Karpas-422 (cell line): ENCODE results near the gene FURIN. TPM values are rescaled to one million over a fixed set of nuclear protein-coding genes. Genes with fewer than 3 reads are reported as not detected.

Experiments used
- DNase-seq: peaks from one replicate; pipeline ENCODE4 v3.0.0-alpha.2; 2015
- H2AFZ ChIP-seq: fragments of 200-600 bp; sonication (generic); 2 replicates; pipeline ENCODE4 v1.6.1; 2014; ENCODE audit warnings: antibody characterized with exemption, low read length, mixed read lengths
- H3K27ac ChIP-seq: fragments of 200-600 bp; sonication (generic); 2 replicates; pipeline ENCODE4 v1.5.1; 2014; ENCODE audit warnings: mild to moderate bottlenecking, low read length, moderate library complexity
- H3K27me3 ChIP-seq: fragments of 200-600 bp; sonication (generic); 2 replicates; pipeline ENCODE4 v1.6.1; 2014; ENCODE audit warnings: low read length, mixed read lengths
- H3K36me3 ChIP-seq: fragments of 200-600 bp; sonication (generic); 2 replicates; pipeline ENCODE4 v1.6.1; 2014; ENCODE audit warnings: low read length, mixed read lengths; ENCODE audit not compliant: insufficient read depth
- H3K4me1 ChIP-seq: fragments of 200-600 bp; sonication (generic); 2 replicates; pipeline ENCODE4 v1.6.1; 2014; ENCODE audit warnings: mild to moderate bottlenecking, low read length, mixed read lengths
- H3K4me2 ChIP-seq: fragments of 200-600 bp; sonication (generic); 2 replicates; pipeline ENCODE4 v1.6.1; 2014; ENCODE audit warnings: low read length, low read depth, mild to moderate bottlenecking; ENCODE audit not compliant: poor library complexity, severe bottlenecking
- H3K4me3 ChIP-seq: fragments of 200-600 bp; sonication (generic); 2 replicates; pipeline ENCODE4 v1.5.1; 2014; ENCODE audit warnings: mild to moderate bottlenecking, antibody characterized with exemption, low read length, mixed read lengths
- H3K79me2 ChIP-seq: fragments of 200-600 bp; sonication (generic); 2 replicates; pipeline ENCODE4 v1.6.1; 2014; ENCODE audit warnings: mild to moderate bottlenecking, low read length, mixed read lengths
- H3K9ac ChIP-seq: fragments of 200-600 bp; sonication (generic); 2 replicates; pipeline ENCODE4 v1.6.0; 2014; ENCODE audit warnings: low read length
- H3K9me2 ChIP-seq: fragments of 200-600 bp; sonication (generic), shearing (Covaris generic); replicated peaks from 2 replicates; pipeline ENCODE4 v1.6.0; 2014; ENCODE audit warnings: mild to moderate bottlenecking, low read length, moderate library complexity; ENCODE audit not compliant: insufficient read depth
- H3K9me3 ChIP-seq: fragments of 300-700, 200-600 bp; sonication (generic); 2 replicates; pipeline ENCODE4 v1.6.1; 2014; ENCODE audit warnings: low read length, mixed read lengths
- H4K20me1 ChIP-seq: fragments of 200-600 bp; sonication (generic); 2 replicates; pipeline ENCODE4 v1.6.1; 2014; ENCODE audit warnings: mild to moderate bottlenecking, antibody characterized with exemption, low read length, low read depth; ENCODE audit not compliant: insufficient read depth
- total RNA-seq: library from RNA; depleted of rRNA; stranded (reverse); fragments of >200 nt; shearing (Covaris generic); gene quantifications from 2 replicates; pipeline ENCODE4 v1.2.3, GENCODE V29; 2014; ENCODE audit warnings: low replicate concordance

The FURIN gene
- total RNA-seq, 1 experiment from 2014 or later, result 30.4 TPM

- no peak overlapping the region for H2AFZ ChIP-seq
Observed at GRCh38 chr15:90851114-90851513, 17.3 kb upstream of the FURIN start.

GRCh38 chr15:90851940-90852339 lies 16.4 kb upstream of the FURIN start:
- H3K27ac ChIP-seq, result peak overlapping the region; percentile 63
- no peak overlapping the region; the same call in 1 of the 2 replicates for H3K4me3 ChIP-seq
- H3K9ac ChIP-seq, result peak overlapping the region; percentile 44; the same call in 1 of the 2 replicates
- H3K79me2 ChIP-seq, result no peaks in the 10 kb centered on the region
- H3K9me3 ChIP-seq, result no peaks in the 10 kb centered on the region
- no peak overlapping the region for H2AFZ ChIP-seq
- H4K20me1 ChIP-seq, result no peaks in the 10 kb centered on the region
- peak overlapping the region; percentile 40 for H3K4me2 ChIP-seq
- H3K4me1 ChIP-seq, result peaks cover 48% of the 10 kb centered on the region
- H3K9me2 ChIP-seq, result no peaks in the 10 kb centered on the region
- peaks cover 12% of the 10 kb centered on the region; the same call in 1 of the 2 replicates for H3K36me3 ChIP-seq
- no peak for DNase-seq
- H3K27me3 ChIP-seq, result no peaks in the 10 kb centered on the region

More at GRCh38 chr15:90851114-90851513, 17.3 kb upstream of the FURIN start:
- no peak overlapping the region for H3K4me2 ChIP-seq
- no peak overlapping the region for H3K9ac ChIP-seq
- no peaks in the 10 kb centered on the region for H4K20me1 ChIP-seq
- no peak overlapping the region; the same call in 1 of the 2 replicates for H3K27ac ChIP-seq
- no peak overlapping the region for H3K4me3 ChIP-seq
- H3K79me2 ChIP-seq, result no peaks in the 10 kb centered on the region
- no peak for DNase-seq
- no peaks in the 10 kb centered on the region for H3K9me2 ChIP-seq
- H3K27me3 ChIP-seq, result no peaks in the 10 kb centered on the region
- no peaks in the 10 kb centered on the region for H3K9me3 ChIP-seq
- peaks cover 39% of the 10 kb centered on the region for H3K4me1 ChIP-seq
- H3K36me3 ChIP-seq, result peaks cover 12% of the 10 kb centered on the region; the same call in 1 of the 2 replicates

GRCh38 chr15:90855139-90855538 lies 13.2 kb upstream of the FURIN start:
- Histone ChIP-seq H3K9ac (no peak overlapping the region), H3K27ac (no peak overlapping the region), H4K20me1 (no peaks in the 10 kb centered on the region), H3K9me2 (no peaks in the 10 kb centered on the region), H3K27me3 (no peaks in the 10 kb centered on the region), H2AFZ (no peak overlapping the region), H3K4me3 (no peak overlapping the region), H3K36me3 (peaks cover 5% of the 10 kb centered on the region; the same call in 1 of the 2 replicates), H3K79me2 (no peaks in the 10 kb centered on the region), H3K4me2 (no peak overlapping the region), H3K9me3 (no peaks in the 10 kb centered on the region), H3K4me1 (peaks cover 54% of the 10 kb centered on the region)
- DNase-seq, result no peak

- no peaks in the 10 kb centered on the region for H3K36me3 ChIP-seq
- no peaks in the 10 kb centered on the region for H3K9me2 ChIP-seq
- H3K4me2 ChIP-seq, result no peak overlapping the region
- H3K9me3 ChIP-seq, result no peaks in the 10 kb centered on the region
- H3K4me3 ChIP-seq, result no peak overlapping the region
- H3K9ac ChIP-seq, result no peak overlapping the region
- H3K27me3 ChIP-seq, result no peaks in the 10 kb centered on the region
- H3K27ac ChIP-seq, result no peak overlapping the region
- H4K20me1 ChIP-seq, result no peaks in the 10 kb centered on the region
- no peaks in the 10 kb centered on the region for H3K79me2 ChIP-seq
- no peak overlapping the region for H2AFZ ChIP-seq
- DNase-seq, result no peak
- H3K4me1 ChIP-seq, result peaks cover 40% of the 10 kb centered on the region
Observed at GRCh38 chr15:90857337-90857736, 11.1 kb upstream of the FURIN start.

- Histone ChIP-seq H3K9me2 (no peaks in the 10 kb centered on the region), H3K79me2 (no peaks in the 10 kb centered on the region), H2AFZ (no peak overlapping the region), H3K4me2 (no peak overlapping the region), H3K36me3 (no peaks in the 10 kb centered on the region), H4K20me1 (no peaks in the 10 kb centered on the region), H3K27me3 (no peaks in the 10 kb centered on the region), H3K27ac (no peak overlapping the region), H3K4me3 (no peak overlapping the region), H3K9ac (no peak overlapping the region), H3K4me1 (peaks cover 40% of the 10 kb centered on the region), H3K9me3 (no peaks in the 10 kb centered on the region)
- DNase-seq, result no peak
Observed at GRCh38 chr15:90857883-90858443, 10.4 kb upstream of the FURIN start.

- H3K9me2 ChIP-seq, result no peaks in the 10 kb centered on the region
- H3K36me3 ChIP-seq, result no peaks in the 10 kb centered on the region
- H3K4me3 ChIP-seq, result no peak overlapping the region
- no peak overlapping the region for H3K27ac ChIP-seq
- no peaks in the 10 kb centered on the region for H4K20me1 ChIP-seq
- no peaks in the 10 kb centered on the region for H3K79me2 ChIP-seq
- peaks cover 49% of the 10 kb centered on the region for H3K4me1 ChIP-seq
- H3K9me3 ChIP-seq, result no peaks in the 10 kb centered on the region
- H3K27me3 ChIP-seq, result no peaks in the 10 kb centered on the region
- H2AFZ ChIP-seq, result no peak overlapping the region
- no peak for DNase-seq
- H3K9ac ChIP-seq, result no peak overlapping the region
- H3K4me2 ChIP-seq, result no peak overlapping the region
Observed at GRCh38 chr15:90859234-90860131, 8.9 kb upstream of the FURIN start.

GRCh38 chr15:90860450-90860849 lies 7.9 kb upstream of the FURIN start:
- DNase-seq, result no peak
- Histone ChIP-seq H3K36me3 (no peaks in the 10 kb centered on the region), H3K4me1 (peaks cover 40% of the 10 kb centered on the region), H3K9me2 (no peaks in the 10 kb centered on the region), H3K4me2 (no peak overlapping the region), H3K27me3 (no peaks in the 10 kb centered on the region), H3K27ac (no peak overlapping the region), H4K20me1 (no peaks in the 10 kb centered on the region), H2AFZ (no peak overlapping the region), H3K9me3 (no peaks in the 10 kb centered on the region), H3K79me2 (no peaks in the 10 kb centered on the region), H3K9ac (no peak overlapping the region), H3K4me3 (no peak overlapping the region)

GRCh38 chr15:90860942-90861675 lies 7.3 kb upstream of the FURIN start:
- H3K9me3 ChIP-seq, result no peaks in the 10 kb centered on the region
- H4K20me1 ChIP-seq, result no peaks in the 10 kb centered on the region
- no peak overlapping the region for H3K27ac ChIP-seq
- no peaks in the 10 kb centered on the region for H3K36me3 ChIP-seq
- H3K9ac ChIP-seq, result no peak overlapping the region
- H3K4me1 ChIP-seq, result peaks cover 36% of the 10 kb centered on the region
- H3K79me2 ChIP-seq, result no peaks in the 10 kb centered on the region
- H3K4me2 ChIP-seq, result no peak overlapping the region
- H3K9me2 ChIP-seq, result no peaks in the 10 kb centered on the region
- H3K27me3 ChIP-seq, result no peaks in the 10 kb centered on the region
- DNase-seq, result no peak
- H2AFZ ChIP-seq, result no peak overlapping the region
- no peak overlapping the region for H3K4me3 ChIP-seq
